Measurements from ENCODE around the gene PGLYRP3.

The PGLYRP3 gene

GRCh38 chr1:153248176-153248879, 64.4 kb downstream of the PGLYRP3 start:
- Histone ChIP-seq H3K4me3 (ENCODE audit: low read depth, low read length) (no peak overlapping the region), H3K9me3 (ENCODE audit: severe bottlenecking) (no peaks in the 10 kb centered on the region), H3K27ac (no peak overlapping the region), H3K27me3 (ENCODE audit: insufficient read depth, low read depth, severe bottlenecking) (no peaks in the 10 kb centered on the region), H3K36me3 (no peaks in the 10 kb centered on the region)
- TF ChIP-seq CTCF (IDR thresholded peaks at IDR 0.05; ENCODE audit: low read depth, low read length), result no peak
- no peak for DNase-seq
